Activated T-helper 2 cell treated with anti-CD3 and anti-CD28 coated beads, Interferon-gamma antibody, Interleukin-2, Interleukin-4, amounts not matched to agents 10 μg/mL and 5 μg/mL and 100 μg/mL, durations not matched to agents 14 hours and 24 hours and 36 hours (primary cell): ENCODE data around the gene CD276. TPM values are rescaled to one million over a fixed set of nuclear protein-coding genes. Genes with fewer than 3 reads are reported as not detected.

Experiments used
- DNase-seq: peaks from one replicate; pipeline ENCODE4 v3.0.0; 2021; ENCODE audit warnings: low spot score
- H3K27ac Mint-ChIP-seq: one replicate; pipeline ENCODE4 v1.8.0; 2021; ENCODE audit warnings: mixed read lengths
- H3K27me3 Mint-ChIP-seq: one replicate; pipeline ENCODE4 v1.8.0; 2021; ENCODE audit warnings: low read depth, mixed read lengths
- H3K36me3 Mint-ChIP-seq: one replicate; pipeline ENCODE4 v1.8.0; 2021; ENCODE audit warnings: low read depth, mixed read lengths
- H3K4me1 Mint-ChIP-seq: one replicate; pipeline ENCODE4 v1.8.0; 2021; ENCODE audit warnings: low read depth, mixed read lengths
- H3K4me3 Mint-ChIP-seq: one replicate; pipeline ENCODE4 v1.8.0; 2021; ENCODE audit warnings: low read depth, mild to moderate bottlenecking, moderate library complexity, mixed read lengths
- H3K9me3 Mint-ChIP-seq: one replicate; pipeline ENCODE4 v1.8.0; 2021; ENCODE audit warnings: mixed read lengths
- intact Hi-C: fragments of 100-400 bp; cut with micrococcal nuclease; formaldehyde crosslinking; loops from one replicate; pipeline ENCODE4 v1.15.1; 2023
- total RNA-seq: library from RNA; stranded (reverse); gene quantifications from 2 replicates; pipeline ENCODE4 v1.2.3, GENCODE V29; 2022

The CD276 gene
- total RNA-seq, 1 donor from 2014 or later, result 16.7 TPM

- no peak for DNase-seq
- no peaks in the 10 kb centered on the region for H3K36me3 Mint-ChIP-seq
- H3K27me3 Mint-ChIP-seq, result peaks cover 21% of the 10 kb centered on the region
- intact Hi-C loops, result no loop called here
- H3K4me1 Mint-ChIP-seq, result no peaks in the 10 kb centered on the region
- no peak overlapping the region for H3K27ac Mint-ChIP-seq
- H3K4me3 Mint-ChIP-seq, result no peak overlapping the region
- H3K9me3 Mint-ChIP-seq, result no peaks in the 10 kb centered on the region
These were observed 62.7 kb downstream of the CD276 start for GRCh38 chr15:73746883-73747282.

GRCh38 chr15:73747847-73748590 lies 63.8 kb downstream of the CD276 start:
- no peak for DNase-seq
- no peaks in the 10 kb centered on the region for H3K36me3 Mint-ChIP-seq
- intact Hi-C loops, result no loop called here
- H3K27me3 Mint-ChIP-seq, result peaks cover 21% of the 10 kb centered on the region
- H3K4me3 Mint-ChIP-seq, result no peak overlapping the region
- H3K27ac Mint-ChIP-seq, result no peak overlapping the region
- H3K9me3 Mint-ChIP-seq, result no peaks in the 10 kb centered on the region
- no peaks in the 10 kb centered on the region for H3K4me1 Mint-ChIP-seq

GRCh38 chr15:73748730-73749129 lies 64.5 kb downstream of the CD276 start:
- Mint-ChIP-seq H3K4me3 (no peak overlapping the region), H3K9me3 (no peaks in the 10 kb centered on the region), H3K36me3 (no peaks in the 10 kb centered on the region), H3K27me3 (peaks cover 25% of the 10 kb centered on the region), H3K4me1 (no peaks in the 10 kb centered on the region), H3K27ac (no peak overlapping the region)
- no peak for DNase-seq
- intact Hi-C loops, result no loop called here

GRCh38 chr15:73749533-73749932 lies 65.3 kb downstream of the CD276 start:
- intact Hi-C loops, result no loop called here
- Mint-ChIP-seq H3K4me1 (no peaks in the 10 kb centered on the region), H3K9me3 (no peaks in the 10 kb centered on the region), H3K4me3 (no peak overlapping the region), H3K27me3 (peaks cover 33% of the 10 kb centered on the region), H3K27ac (no peak overlapping the region), H3K36me3 (no peaks in the 10 kb centered on the region)
- no peak for DNase-seq

- Mint-ChIP-seq H3K36me3 (no peaks in the 10 kb centered on the region), H3K27ac (no peak overlapping the region), H3K4me1 (no peaks in the 10 kb centered on the region), H3K4me3 (no peak overlapping the region), H3K27me3 (peaks cover 37% of the 10 kb centered on the region), H3K9me3 (no peaks in the 10 kb centered on the region)
- intact Hi-C loops, result no loop called here
- DNase-seq, result no peak
These were observed 65.8 kb downstream of the CD276 start for GRCh38 chr15:73749971-73750370.

GRCh38 chr15:73750438-73750837 lies 66.3 kb downstream of the CD276 start:
- Mint-ChIP-seq H3K27ac (no peak overlapping the region), H3K27me3 (peaks cover 38% of the 10 kb centered on the region), H3K36me3 (no peaks in the 10 kb centered on the region), H3K9me3 (no peaks in the 10 kb centered on the region), H3K4me1 (no peaks in the 10 kb centered on the region), H3K4me3 (no peak overlapping the region)
- no peak for DNase-seq
- intact Hi-C loops, result no loop called here

GRCh38 chr15:73750951-73751350 lies 66.8 kb downstream of the CD276 start:
- DNase-seq, result no peak
- H3K27me3 Mint-ChIP-seq, result peaks cover 43% of the 10 kb centered on the region
- no peaks in the 10 kb centered on the region for H3K4me1 Mint-ChIP-seq
- H3K36me3 Mint-ChIP-seq, result no peaks in the 10 kb centered on the region
- intact Hi-C loops, result no loop called here
- H3K4me3 Mint-ChIP-seq, result no peak overlapping the region
- no peak overlapping the region for H3K27ac Mint-ChIP-seq
- H3K9me3 Mint-ChIP-seq, result no peaks in the 10 kb centered on the region

GRCh38 chr15:73751511-73751898 lies 67.3 kb downstream of the CD276 start:
- H3K27me3 Mint-ChIP-seq, result peaks cover 47% of the 10 kb centered on the region
- H3K4me1 Mint-ChIP-seq, result no peaks in the 10 kb centered on the region
- intact Hi-C loops, result no loop called here
- H3K36me3 Mint-ChIP-seq, result no peaks in the 10 kb centered on the region
- H3K27ac Mint-ChIP-seq, result no peak overlapping the region
- no peaks in the 10 kb centered on the region for H3K9me3 Mint-ChIP-seq
- no peak for DNase-seq
- H3K4me3 Mint-ChIP-seq, result no peak overlapping the region

GRCh38 chr15:73751899-73752805 lies 68.0 kb downstream of the CD276 start:
- Mint-ChIP-seq H3K4me3 (no peak overlapping the region), H3K27me3 (peaks cover 44% of the 10 kb centered on the region), H3K9me3 (no peaks in the 10 kb centered on the region), H3K36me3 (no peaks in the 10 kb centered on the region), H3K27ac (no peak overlapping the region), H3K4me1 (no peaks in the 10 kb centered on the region)
- intact Hi-C loops, result no loop called here
- DNase-seq, result no peak

- Mint-ChIP-seq H3K4me1 (no peaks in the 10 kb centered on the region), H3K36me3 (no peaks in the 10 kb centered on the region), H3K4me3 (no peak overlapping the region), H3K9me3 (no peaks in the 10 kb centered on the region), H3K27me3 (peaks cover 46% of the 10 kb centered on the region), H3K27ac (no peak overlapping the region)
- no peak for DNase-seq
- intact Hi-C loops, result no loop called here
These were observed 68.6 kb downstream of the CD276 start for GRCh38 chr15:73752806-73753193.

- Mint-ChIP-seq H3K27me3 (peaks cover 46% of the 10 kb centered on the region), H3K36me3 (no peaks in the 10 kb centered on the region), H3K4me3 (no peak within 1 kb of the TSS), H3K27ac (no peak within 1 kb of the TSS), H3K9me3 (no peaks in the 10 kb centered on the region), H3K4me1 (no peaks in the 10 kb centered on the region)
- intact Hi-C loops, result no loop called here
- DNase-seq, result no peak
These were observed 69.3 kb downstream of the CD276 start, which contains the start of gene INSYN1 for GRCh38 chr15:73753250-73754130. INSYN1 (minus strand) TSS chr15:73753351; CDS start chr15:73751130, 2,221 bp downstream.

GRCh38 chr15:73754461-73754860 lies 70.3 kb downstream of the CD276 start:
- Mint-ChIP-seq H3K4me3 (no peak overlapping the region), H3K27ac (no peak overlapping the region), H3K27me3 (peaks cover 46% of the 10 kb centered on the region), H3K9me3 (no peaks in the 10 kb centered on the region), H3K36me3 (no peaks in the 10 kb centered on the region), H3K4me1 (no peaks in the 10 kb centered on the region)
- intact Hi-C loops, result no loop called here
- DNase-seq, result no peak
